Parathyroid adenoma (tissue), 2 donors: Measurements from ENCODE around the gene GTF3C5.
"Not testable (repeated sequence)": the region's sequence is repeated elsewhere in the genome, so short reads cannot be mapped to it uniquely, and the experiment has no call there.

ENCODE experiments used
- H2AFZ ChIP-seq: fragments of 300-600 bp; sonication (generic); one replicate; pipeline ENCODE4 v1.7.0; 2017; ENCODE audit warnings: antibody characterized with exemption, mild to moderate bottlenecking
- H3K27ac ChIP-seq: fragments of 300-600 bp; sonication (generic); one replicate; pipeline ENCODE4 v1.7.0; 2017
- H3K27me3 ChIP-seq: fragments of 300-600 bp; sonication (generic); one replicate; pipeline ENCODE4 v1.7.0; 2017; ENCODE audit warnings: low read length; ENCODE audit not compliant: control insufficient read depth, insufficient read depth
- H3K36me3 ChIP-seq: fragments of 300-600 bp; sonication (generic); one replicate; pipeline ENCODE4 v1.7.0; 2017; ENCODE audit warnings: low read length; ENCODE audit not compliant: control insufficient read depth, insufficient read depth
- H3K4me1 ChIP-seq: fragments of 300-600 bp; sonication (generic); one replicate; pipeline ENCODE4 v1.7.0; 2017; ENCODE audit warnings: control low read depth
- H3K4me2 ChIP-seq: fragments of 300-600 bp; sonication (generic); one replicate; pipeline ENCODE4 v1.7.0; 2017; ENCODE audit warnings: low read length
- H3K4me3 ChIP-seq: fragments of 300-600 bp; sonication (generic); one replicate; pipeline ENCODE4 v1.7.0; 2017; ENCODE audit warnings: low read depth, low read length
- H3K79me2 ChIP-seq: fragments of 300-600 bp; sonication (generic); one replicate; pipeline ENCODE4 v1.7.0; 2017; ENCODE audit warnings: control low read depth
- H3K9ac ChIP-seq: fragments of 300-600 bp; sonication (generic); one replicate; pipeline ENCODE4 v1.7.0; 2017; ENCODE audit warnings: mild to moderate bottlenecking
- H3K9me3 ChIP-seq: fragments of 300-600 bp; sonication (generic); one replicate; pipeline ENCODE4 v1.7.0; 2017; ENCODE audit warnings: low read length; ENCODE audit not compliant: control insufficient read depth
- TF ChIP-seq, protein P1 (sequence below): fragments of 300-600 bp; sonication (generic); IDR thresholded peaks from one replicate; pipeline ENCODE4 v1.7.0; 2017; ENCODE audit warnings: antibody characterized with exemption, mild to moderate bottlenecking
- donor health status: primary hyperparathyroidism.

The GTF3C5 gene

GRCh38 chr9:132988244-132989013 is 42.4 kb upstream of the GTF3C5 start:
- Histone ChIP-seq H3K27me3 (no peaks in the 10 kb centered on the region), H2AFZ (no peak overlapping the region), H3K9me3 (no peaks in the 10 kb centered on the region), H3K9ac (no peak overlapping the region), H3K4me3 (no peak overlapping the region), H3K4me2 (no peak overlapping the region), H3K79me2 (no peaks in the 10 kb centered on the region), H3K27ac (no peak overlapping the region), H3K36me3 (no peaks in the 10 kb centered on the region), H3K4me1 (no peaks in the 10 kb centered on the region)
- TF ChIP-seq, protein P1, sequence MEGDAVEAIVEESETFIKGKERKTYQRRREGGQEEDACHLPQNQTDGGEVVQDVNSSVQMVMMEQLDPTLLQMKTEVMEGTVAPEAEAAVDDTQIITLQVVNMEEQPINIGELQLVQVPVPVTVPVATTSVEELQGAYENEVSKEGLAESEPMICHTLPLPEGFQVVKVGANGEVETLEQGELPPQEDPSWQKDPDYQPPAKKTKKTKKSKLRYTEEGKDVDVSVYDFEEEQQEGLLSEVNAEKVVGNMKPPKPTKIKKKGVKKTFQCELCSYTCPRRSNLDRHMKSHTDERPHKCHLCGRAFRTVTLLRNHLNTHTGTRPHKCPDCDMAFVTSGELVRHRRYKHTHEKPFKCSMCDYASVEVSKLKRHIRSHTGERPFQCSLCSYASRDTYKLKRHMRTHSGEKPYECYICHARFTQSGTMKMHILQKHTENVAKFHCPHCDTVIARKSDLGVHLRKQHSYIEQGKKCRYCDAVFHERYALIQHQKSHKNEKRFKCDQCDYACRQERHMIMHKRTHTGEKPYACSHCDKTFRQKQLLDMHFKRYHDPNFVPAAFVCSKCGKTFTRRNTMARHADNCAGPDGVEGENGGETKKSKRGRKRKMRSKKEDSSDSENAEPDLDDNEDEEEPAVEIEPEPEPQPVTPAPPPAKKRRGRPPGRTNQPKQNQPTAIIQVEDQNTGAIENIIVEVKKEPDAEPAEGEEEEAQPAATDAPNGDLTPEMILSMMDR = no peak

DNA sequence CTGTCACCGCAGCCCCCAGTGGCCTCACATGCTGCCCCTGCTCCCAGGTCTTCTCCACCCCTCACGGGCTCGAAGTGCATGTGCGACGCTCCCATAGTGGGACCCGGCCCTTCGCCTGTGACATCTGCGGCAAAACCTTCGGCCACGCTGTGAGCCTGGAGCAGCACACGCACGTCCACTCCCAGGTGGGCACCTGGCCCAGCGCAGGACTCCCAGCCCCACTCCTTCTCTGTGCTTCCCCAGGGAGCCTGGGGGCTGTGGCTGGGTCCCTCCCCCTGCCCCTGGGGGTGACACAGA is 41.8 kb upstream of the GTF3C5 start:
- no peaks in the 10 kb centered on the region for H3K79me2 ChIP-seq
- H3K4me3 ChIP-seq = no peak overlapping the region
- H3K36me3 ChIP-seq = no peaks in the 10 kb centered on the region
- no peaks in the 10 kb centered on the region for H3K4me1 ChIP-seq
- no peak overlapping the region for H3K9ac ChIP-seq
- no peaks in the 10 kb centered on the region for H3K9me3 ChIP-seq
- H3K27ac ChIP-seq = no peak overlapping the region
- no peak overlapping the region for H3K4me2 ChIP-seq
- H3K27me3 ChIP-seq = no peaks in the 10 kb centered on the region
- H2AFZ ChIP-seq = no peak overlapping the region
- TF ChIP-seq, protein P1 = no peak

GRCh38 chr9:132989414-132989996 is 41.3 kb upstream of the GTF3C5 start:
- Histone ChIP-seq H2AFZ (no peak overlapping the region), H3K36me3 (no peaks in the 10 kb centered on the region), H3K9ac (no peak overlapping the region), H3K4me2 (no peak overlapping the region), H3K9me3 (no peaks in the 10 kb centered on the region), H3K4me1 (no peaks in the 10 kb centered on the region), H3K79me2 (no peaks in the 10 kb centered on the region), H3K4me3 (no peak overlapping the region), H3K27me3 (no peaks in the 10 kb centered on the region), H3K27ac (no peak overlapping the region)
- TF ChIP-seq, protein P1 = no peak

GRCh38 chr9:132989998-132990557 is 40.7 kb upstream of the GTF3C5 start:
- not testable (repeated sequence) for H3K4me1 ChIP-seq, H3K9ac ChIP-seq, H2AFZ ChIP-seq, H3K27me3 ChIP-seq, H3K27ac ChIP-seq, H3K4me2 ChIP-seq, H3K9me3 ChIP-seq, H3K4me3 ChIP-seq, H3K79me2 ChIP-seq, H3K36me3 ChIP-seq

DNA sequence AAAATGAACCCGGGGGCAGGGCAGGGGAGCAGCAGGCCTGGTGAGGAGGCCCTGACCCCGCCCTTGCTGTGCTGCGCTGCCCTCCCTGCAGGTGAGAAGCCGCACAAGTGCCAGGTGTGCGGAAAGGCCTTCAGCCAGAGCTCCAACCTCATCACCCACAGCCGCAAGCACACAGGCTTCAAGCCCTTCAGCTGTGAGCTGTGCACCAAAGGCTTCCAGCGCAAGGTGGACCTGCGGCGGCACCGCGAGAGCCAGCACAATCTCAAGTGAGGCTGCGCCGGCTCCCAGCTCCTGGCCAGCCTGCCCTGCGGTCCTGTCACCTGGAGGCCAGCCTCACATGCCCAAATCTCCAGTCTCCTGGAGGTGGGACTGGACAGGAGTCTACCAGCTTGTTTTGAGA is 40.0 kb upstream of the GTF3C5 start:
- H2AFZ ChIP-seq = no peak overlapping the region
- H3K4me2 ChIP-seq = no peak overlapping the region
- no peak overlapping the region for H3K4me3 ChIP-seq
- TF ChIP-seq, protein P1 = no peak
- no peaks in the 10 kb centered on the region for H3K9me3 ChIP-seq
- no peaks in the 10 kb centered on the region for H3K79me2 ChIP-seq
- H3K9ac ChIP-seq = no peak overlapping the region
- H3K27ac ChIP-seq = no peak overlapping the region
- no peaks in the 10 kb centered on the region for H3K4me1 ChIP-seq
- no peaks in the 10 kb centered on the region for H3K27me3 ChIP-seq
- no peaks in the 10 kb centered on the region for H3K36me3 ChIP-seq
